Measurements from ENCODE around the gene ATP1A3.
"Not testable (repeated sequence)": the region's sequence is repeated elsewhere in the genome, so short reads cannot be mapped to it uniquely, and the experiment has no call there.

The ATP1A3 gene

GRCh38 chr19:42017040-42017439 is 23.0 kb upstream of the ATP1A3 start:
- no peak overlapping the region for H3K4me3 ChIP-seq (replicated peaks; ENCODE audit: low read depth, low read length)
- TF ChIP-seq, protein P1, sequence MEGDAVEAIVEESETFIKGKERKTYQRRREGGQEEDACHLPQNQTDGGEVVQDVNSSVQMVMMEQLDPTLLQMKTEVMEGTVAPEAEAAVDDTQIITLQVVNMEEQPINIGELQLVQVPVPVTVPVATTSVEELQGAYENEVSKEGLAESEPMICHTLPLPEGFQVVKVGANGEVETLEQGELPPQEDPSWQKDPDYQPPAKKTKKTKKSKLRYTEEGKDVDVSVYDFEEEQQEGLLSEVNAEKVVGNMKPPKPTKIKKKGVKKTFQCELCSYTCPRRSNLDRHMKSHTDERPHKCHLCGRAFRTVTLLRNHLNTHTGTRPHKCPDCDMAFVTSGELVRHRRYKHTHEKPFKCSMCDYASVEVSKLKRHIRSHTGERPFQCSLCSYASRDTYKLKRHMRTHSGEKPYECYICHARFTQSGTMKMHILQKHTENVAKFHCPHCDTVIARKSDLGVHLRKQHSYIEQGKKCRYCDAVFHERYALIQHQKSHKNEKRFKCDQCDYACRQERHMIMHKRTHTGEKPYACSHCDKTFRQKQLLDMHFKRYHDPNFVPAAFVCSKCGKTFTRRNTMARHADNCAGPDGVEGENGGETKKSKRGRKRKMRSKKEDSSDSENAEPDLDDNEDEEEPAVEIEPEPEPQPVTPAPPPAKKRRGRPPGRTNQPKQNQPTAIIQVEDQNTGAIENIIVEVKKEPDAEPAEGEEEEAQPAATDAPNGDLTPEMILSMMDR (IDR thresholded peaks at IDR 0.05; ENCODE audit: low read depth, low read length, missing control alignments): no peak
- no peak for DNase-seq (ENCODE audit: extremely low read depth, low read depth)

GRCh38 chr19:42012747-42013146 is 18.7 kb upstream of the ATP1A3 start:
- H3K4me3 ChIP-seq (replicated peaks; ENCODE audit: low read depth, low read length); DNase-seq (ENCODE audit: extremely low read depth, low read depth): not testable (repeated sequence)

GRCh38 chr19:42010245-42011126 is 16.5 kb upstream of the ATP1A3 start:
- TF ChIP-seq, protein P1 (IDR thresholded peaks at IDR 0.05; ENCODE audit: low read depth, low read length, missing control alignments): no peak
- DNase-seq (ENCODE audit: extremely low read depth, low read depth): no peak
- H3K4me3 ChIP-seq (replicated peaks; ENCODE audit: low read depth, low read length): no peak overlapping the region

DNA sequence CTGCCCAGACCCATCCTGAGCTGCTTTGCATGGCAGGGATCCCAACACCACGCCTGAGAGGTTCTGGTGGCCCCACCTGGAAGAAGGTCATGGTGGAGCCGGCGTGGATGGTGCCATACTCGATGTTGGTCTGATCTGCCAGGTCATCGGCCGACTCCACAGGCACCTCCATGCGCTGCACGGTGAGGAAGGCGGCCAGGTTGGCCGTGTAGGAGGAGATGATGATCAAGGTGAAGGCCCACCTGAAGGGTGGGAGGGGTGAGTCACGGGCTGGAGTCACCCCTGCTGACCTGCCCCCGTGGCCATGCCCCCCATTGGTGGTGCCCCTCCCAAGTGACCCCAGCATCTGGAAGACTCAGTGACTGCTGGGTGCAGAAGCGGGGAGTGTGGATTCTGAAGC is 12.5 kb upstream of the ATP1A3 start:
- TF ChIP-seq, protein P1 (IDR thresholded peaks at IDR 0.05; ENCODE audit: low read depth, low read length, missing control alignments): no peak
- H3K4me3 ChIP-seq (replicated peaks; ENCODE audit: low read depth, low read length): no peak overlapping the region
- DNase-seq (ENCODE audit: extremely low read depth, low read depth): no peak

DNA sequence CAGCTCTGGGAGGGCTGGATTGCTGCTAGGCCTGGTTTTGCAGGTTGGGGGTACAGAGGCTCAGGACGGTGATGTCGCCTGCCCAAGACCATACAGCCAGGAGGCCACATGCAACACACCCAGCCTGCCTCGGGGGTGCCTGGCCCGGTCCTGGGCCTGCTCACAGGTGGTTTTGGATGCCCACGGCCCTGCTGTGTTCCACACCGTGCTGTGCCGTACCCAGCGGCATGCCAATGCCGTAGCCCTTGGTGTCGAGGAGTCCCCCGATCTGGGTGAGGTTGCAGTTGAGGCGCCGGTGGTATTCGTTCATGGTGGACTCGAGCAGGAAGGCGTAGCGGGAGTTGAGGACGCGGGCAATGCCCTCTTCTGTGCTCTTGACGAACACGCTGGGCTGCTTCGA is 11.5 kb upstream of the ATP1A3 start:
- DNase-seq (ENCODE audit: extremely low read depth, low read depth): no peak
- TF ChIP-seq, protein P1 (IDR thresholded peaks at IDR 0.05; ENCODE audit: low read depth, low read length, missing control alignments): no peak

DNA sequence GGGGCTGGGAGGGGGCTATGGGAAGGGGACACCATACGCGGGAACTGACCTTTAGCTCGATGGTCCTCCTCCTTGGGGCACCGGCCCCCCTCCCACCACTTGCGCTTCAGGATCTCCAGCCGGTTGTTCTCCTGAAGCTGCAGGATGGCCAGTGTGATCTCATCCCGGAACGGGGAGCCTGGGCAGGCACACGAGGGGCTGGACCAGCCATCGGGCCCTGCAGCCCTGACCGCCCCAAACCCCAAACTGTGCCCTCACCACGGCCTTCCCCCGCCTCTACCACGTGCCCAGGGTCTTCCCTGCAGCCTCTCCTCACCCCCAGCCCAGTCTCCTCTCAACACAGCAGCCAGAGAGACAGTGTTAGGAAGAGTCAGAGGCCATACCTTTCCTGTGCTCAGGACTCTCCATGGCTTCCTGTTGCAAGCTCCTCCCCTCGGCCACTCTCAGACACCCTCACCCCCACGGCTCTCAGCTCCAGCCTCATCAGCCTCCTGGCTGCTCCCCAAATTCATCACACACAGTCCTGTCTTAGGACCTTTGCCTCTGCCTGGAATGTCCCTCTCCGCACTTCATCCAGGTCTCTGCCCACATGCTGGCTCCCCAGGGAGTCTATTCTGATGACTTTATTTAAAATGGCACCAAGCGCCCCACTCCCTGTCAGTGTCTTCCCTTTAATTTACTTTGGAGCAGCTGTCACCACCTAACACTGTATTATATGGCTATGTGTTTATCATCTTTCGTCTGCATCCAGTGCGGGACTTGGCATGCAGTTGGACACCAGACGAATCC is 9.7 kb upstream of the ATP1A3 start:
- TF ChIP-seq, protein P1 (IDR thresholded peaks at IDR 0.05; ENCODE audit: low read depth, low read length, missing control alignments): no peak

More for the DNA sequence above, 11.5 kb upstream of the ATP1A3 start:
- H3K4me3 ChIP-seq (replicated peaks; ENCODE audit: low read depth, low read length): no peak overlapping the region

DNA sequence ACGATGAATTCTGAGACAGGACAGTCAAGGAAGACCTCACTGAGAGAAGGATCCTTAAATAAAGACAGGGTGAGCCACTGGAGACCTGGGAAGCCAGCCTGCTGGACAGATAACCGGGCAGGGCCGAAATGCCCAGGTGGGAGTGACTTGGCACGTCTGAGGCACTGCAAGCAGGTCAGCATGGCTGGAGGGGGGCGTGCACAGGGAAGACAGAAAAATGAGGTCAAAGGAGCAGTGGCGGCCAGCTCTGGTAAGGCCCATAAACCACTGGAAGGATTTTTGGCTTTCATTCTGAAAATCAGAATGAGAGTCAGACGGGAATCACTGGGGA is 5.8 kb upstream of the ATP1A3 start:
- no peak overlapping the region for H3K4me3 ChIP-seq (replicated peaks; ENCODE audit: low read depth, low read length)
- TF ChIP-seq, protein P1 (IDR thresholded peaks at IDR 0.05; ENCODE audit: low read depth, low read length, missing control alignments): no peak
- no peak for DNase-seq (ENCODE audit: extremely low read depth, low read depth)

More for the DNA sequence above, 9.7 kb upstream of the ATP1A3 start:
- no peak for DNase-seq (ENCODE audit: extremely low read depth, low read depth)
- no peak overlapping the region for H3K4me3 ChIP-seq (replicated peaks; ENCODE audit: low read depth, low read length)

Measured in HFF-Myc (cell line).